ENCODE results near the gene NEMF.
"Not testable (repeated sequence)": the region's sequence is repeated elsewhere in the genome, so short reads cannot be mapped to it uniquely, and the experiment has no call there.

Gene NEMF

DNA sequence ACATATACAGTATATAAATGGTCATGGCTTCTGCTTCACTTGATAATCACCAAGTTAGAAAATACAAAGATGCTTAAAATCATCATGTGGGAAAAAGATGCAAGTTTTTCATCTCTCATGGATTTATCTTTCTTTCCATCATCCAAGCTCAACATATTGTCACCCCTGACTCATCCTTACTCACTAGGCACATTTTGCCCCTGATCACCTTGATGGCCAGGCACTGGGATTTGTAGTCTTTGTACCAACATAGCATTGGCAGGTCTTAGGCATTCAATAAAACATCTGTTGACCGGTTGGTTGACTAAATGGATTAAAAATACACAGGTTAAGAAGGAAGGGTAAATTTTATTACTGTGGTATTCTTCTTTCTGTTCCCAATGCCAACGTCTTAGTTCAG is 56.6 kb downstream of the NEMF start:
- DNase-seq = no peak

DNA sequence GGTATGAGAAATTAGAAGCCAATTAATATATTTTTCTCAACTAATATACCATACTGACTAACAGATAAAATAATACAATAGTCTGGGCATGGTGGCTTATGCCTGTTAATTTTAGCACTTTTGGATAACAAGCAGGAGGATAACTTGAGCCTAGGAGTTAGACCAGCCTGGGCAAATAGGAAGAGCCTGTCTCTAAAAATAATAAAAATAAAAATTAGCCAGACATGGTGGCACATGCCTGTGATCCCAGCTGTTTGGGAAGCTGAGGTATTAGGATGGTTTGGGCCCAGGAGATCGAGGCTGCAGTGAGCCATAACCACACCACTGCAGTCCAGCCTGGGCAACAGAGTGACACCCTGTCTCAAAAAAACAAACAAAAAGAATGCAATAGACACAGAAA is 60.0 kb downstream of the NEMF start:
- DNase-seq = no peak

DNA sequence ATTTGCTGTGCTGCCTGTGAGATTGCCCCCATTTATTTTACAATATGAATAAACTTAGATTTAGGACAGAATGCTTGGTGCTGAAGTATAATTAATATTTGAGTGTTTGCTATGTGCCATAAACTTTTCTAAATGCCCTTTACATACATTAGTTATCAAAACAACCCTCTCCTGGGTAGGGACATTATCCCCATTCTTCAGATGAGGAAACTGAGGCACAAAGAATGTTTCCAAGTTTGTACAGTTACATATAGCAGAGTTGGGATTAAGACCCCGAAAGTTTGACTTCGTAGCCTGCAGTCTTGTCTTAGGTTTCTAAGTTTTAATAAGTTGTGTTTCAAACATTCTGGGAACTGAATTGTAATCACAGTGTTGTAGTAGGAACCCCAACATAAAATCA is 66.3 kb downstream of the NEMF start:
- DNase-seq = no peak

DNA sequence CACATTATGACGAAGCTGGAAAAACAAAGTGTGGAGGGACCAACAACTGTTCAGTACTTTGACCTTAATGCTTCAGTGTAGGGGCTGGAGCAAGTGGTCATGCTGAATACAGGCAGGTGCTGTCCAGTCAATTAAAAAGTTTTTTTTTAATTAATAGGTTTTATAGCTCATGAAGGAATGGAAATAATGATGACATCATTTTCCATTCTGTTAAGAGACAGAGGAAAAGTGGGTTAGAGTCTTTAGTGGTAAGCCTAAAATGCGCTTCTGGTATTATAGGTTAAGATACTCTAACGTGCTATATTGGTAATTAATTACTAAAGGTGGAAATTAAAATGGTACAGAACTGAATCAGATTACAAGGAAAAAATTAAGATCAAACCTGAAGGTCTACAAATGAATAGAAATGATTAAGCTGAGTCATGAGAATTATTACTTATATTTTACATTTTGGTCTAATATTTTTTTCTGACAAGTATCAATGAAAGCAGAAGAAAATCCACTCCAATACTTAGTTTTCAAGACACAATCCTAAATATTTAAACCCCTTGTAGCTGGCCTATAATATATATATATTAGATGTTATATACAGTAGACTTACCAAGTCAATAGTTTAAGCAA is 69.1 kb downstream of the NEMF start:
- DNase-seq = no peak

- not testable (repeated sequence) for DNase-seq
Observed at GRCh38 chr14:49781040-49781439, 71.5 kb downstream of the NEMF start.

DNA sequence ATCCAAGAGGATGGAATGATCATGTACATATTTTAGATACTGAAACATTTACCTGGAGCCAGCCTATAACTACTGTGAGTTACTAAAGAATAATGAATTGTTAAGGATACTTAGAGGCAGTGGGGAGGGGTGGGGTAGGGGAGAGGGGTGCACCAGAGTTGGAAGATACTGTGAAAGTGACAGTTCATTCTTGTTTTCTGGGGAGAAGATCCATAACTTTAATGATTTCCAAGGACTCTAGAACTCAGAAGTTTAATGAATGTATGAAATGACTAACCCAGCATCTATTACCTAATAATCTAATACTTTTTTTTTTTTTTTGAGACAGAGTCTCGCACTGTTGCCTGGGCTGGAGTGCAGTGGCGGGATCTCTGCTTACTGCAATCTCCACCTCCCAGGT is 74.2 kb downstream of the NEMF start:
- DNase-seq = no peak

DNA sequence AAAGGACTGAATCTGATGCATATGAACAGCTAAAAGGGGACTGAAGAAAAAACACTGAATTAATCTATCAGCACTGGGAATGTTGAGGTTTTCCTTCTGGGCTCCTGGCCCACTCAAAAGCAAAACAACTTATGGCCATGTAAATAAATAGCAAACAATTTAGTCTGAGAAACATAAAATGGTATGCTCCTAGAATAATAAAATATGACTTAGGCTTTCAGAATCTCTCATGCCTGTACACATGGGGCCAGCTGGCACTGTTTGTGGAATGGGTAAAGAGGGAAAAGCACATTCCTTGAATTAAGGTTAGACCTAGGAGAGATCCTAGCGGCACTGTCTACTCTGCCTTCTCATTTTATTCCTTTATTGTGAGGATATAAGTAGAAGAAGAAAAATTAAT is 78.5 kb downstream of the NEMF start:
- DNase-seq = no peak

GRCh38 chr14:49771691-49772090 is 80.9 kb downstream of the NEMF start:
- DNase-seq = not testable (repeated sequence)

GRCh38 chr14:49770212-49770817 is 82.3 kb downstream of the NEMF start:
- no peak for DNase-seq

DNA sequence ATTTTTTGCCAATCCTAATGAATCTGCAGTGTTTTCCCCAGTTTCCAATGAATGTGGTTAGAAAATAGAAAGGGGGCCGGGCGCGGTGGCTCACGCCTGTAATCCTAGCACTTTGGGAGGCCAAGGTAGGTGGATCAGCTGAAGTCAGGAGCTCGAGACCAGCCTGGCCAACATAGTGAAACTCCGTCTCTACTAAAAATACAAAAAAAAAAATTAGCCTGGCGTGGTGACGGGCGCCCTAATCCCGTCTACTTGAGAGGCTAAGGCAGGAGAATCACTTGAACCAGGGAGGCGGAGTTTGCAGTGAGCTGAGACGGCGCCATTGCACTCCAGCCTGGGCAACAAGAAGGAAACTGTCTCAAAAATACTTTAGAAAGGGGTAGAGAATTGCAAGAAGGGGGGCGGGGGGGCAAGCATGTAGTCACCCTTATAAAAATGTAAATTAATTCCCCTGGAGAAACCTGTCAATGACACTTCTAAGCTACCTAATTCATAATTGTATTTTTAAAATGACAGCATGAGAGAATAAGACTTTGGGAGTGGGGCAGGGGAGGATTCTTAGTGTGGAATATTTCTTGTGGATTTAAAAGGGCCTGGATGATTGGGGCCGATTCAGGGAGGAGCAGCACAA is 82.9 kb downstream of the NEMF start:
- DNase-seq = no peak

GRCh38 chr14:49769171-49769570 is 83.4 kb downstream of the NEMF start:
- peak; percentile 45 for DNase-seq

- peak; percentile 87 for DNase-seq
Observed at GRCh38 chr14:49768301-49769121, 84.1 kb downstream of the NEMF start.

GRCh38 chr14:49767571-49768300 is 84.9 kb downstream of the NEMF start, which contains the start of gene KLHDC2:
Gene KLHDC2 (plus strand): TSS chr14:49768153. CDS start chr14:49768469, 316 bp downstream.
- DNase-seq = peak; percentile 87

DNA sequence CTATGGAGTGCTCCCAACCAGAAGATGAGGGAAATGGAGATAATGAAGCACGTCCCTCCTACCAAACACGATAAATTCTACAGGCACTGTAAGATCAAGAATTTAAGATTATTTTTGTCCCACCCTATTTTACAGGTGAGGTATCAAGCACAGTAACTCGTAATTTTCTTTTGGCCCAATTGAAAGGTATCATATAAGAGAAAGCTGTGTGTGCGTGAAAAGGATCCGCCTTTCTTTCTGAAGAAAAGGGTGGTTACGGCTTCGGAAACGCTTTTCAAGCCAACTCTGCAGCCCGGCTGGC is 85.4 kb downstream of the NEMF start:
- peak; percentile 82 for DNase-seq

DNA sequence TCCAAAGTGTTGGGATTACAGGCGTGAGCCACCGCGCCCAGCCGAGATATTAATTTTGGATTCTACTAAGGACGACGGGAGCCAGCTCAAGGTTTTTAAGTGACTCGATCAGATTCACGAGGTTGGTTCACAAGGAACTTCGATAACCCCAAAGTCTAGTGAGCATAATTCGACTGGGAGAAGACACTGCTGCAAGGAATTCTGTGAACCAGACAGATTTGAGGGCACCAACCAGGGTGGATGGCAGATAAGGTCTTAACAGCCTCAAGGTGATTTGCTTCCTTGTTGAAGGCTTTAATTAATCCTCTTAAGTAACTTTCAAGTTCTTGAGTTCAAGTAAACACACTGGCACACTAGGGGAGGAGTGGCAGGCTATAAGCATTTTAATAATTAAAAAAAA is 85.7 kb downstream of the NEMF start:
- DNase-seq = no peak

- no peak for DNase-seq
Observed at GRCh38 chr14:49761839-49762551, 90.6 kb downstream of the NEMF start.

DNA sequence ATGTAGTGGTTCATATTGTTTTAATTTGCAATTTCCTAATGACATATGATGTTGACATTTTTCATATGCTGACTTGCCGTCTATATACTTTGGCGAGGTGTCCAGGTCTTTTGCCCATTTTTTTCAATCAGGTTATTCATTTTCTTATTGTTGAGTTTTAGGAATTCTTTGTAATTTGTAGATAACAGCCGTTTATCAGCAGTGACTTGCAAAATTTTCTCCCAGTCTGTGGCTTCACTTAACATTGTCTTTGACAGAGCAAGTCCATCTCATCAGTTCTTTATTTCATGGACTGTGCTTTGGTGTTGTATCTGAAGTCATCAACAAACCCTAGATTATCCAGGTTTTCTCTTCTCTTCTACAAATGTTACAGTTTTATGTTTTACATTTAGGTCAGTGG is 97.2 kb downstream of the NEMF start:
- DNase-seq = peak; percentile 27

- no peak for DNase-seq
Observed at GRCh38 chr14:49754570-49755097, 98.0 kb downstream of the NEMF start.

GRCh38 chr14:49746476-49746875 is 106.1 kb downstream of the NEMF start:
- DNase-seq = not testable (repeated sequence)

DNA sequence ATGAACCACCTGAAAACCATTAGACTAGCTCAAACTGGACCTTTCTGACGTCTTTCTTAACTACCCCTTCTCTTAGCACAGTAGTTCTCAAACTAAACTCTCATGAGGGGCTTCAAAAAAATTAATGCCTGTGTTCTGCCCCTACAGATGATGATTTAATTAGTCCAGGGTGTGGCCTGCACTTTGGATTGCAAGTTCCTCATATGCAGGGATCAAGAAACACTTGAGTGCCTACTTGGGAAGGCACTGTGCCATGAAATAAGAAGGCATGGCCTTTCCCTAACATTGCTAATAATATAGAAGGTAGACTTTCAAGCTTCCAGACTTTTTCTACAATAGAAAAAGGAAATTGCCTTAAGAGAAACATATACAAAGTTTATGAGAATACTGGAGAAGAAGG is 107.4 kb downstream of the NEMF start:
- DNase-seq = no peak

DNA sequence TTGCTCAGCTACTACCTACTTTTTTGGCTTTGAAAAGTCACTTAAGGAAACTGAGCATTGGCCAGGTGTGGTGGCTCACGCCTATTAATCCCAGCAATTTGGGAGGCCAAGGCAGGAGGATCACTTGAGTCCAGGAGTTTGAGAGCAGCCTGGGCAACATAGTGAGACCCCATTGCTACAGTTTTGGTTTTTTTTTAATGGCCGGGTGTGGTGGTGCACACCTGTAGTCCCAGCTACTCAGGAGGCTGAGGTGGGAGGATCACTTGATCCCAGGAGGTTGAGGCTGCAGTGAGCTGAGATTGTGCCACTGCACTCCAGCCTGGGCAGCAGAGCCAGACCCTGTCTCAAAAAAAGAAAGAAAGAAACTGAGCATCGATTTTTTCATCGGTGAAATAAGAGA is 116.9 kb downstream of the NEMF start:
- DNase-seq = not testable (repeated sequence)

DNA sequence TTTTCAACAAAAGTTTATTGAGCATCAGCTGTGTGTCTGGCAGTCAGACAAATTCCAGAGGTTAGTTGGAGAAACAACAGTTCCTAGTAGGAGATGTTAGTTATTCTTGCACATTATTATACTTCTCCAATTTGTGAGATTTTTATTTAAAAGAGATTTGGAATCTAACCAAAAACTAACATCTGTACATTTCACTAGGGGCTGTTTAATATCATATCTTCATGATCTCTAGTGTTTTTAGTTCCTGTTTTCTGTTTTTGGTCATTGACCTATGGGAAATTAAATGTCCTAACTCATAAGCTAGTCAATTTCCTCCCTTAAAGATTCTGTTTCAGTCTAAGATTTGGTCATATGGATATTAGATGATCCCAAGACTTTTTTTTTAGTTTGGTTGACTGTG is 118.8 kb downstream of the NEMF start:
- DNase-seq = no peak
